GM12892 (cell line): ENCODE measurements around the gene OSBP.

Experiments
- POLR2AphosphoS5 ChIP-seq: IDR thresholded peaks from 2 replicates; pipeline ENCODE4 v1.6.1; 2011; ENCODE audit warnings: low read depth, low read length, control low read depth
- TAF1 ChIP-seq: IDR thresholded peaks from 2 replicates; pipeline ENCODE4 v1.6.1; 2011; ENCODE audit warnings: low read depth, mild to moderate bottlenecking, control low read depth, low read length, borderline replicate concordance

DNA sequence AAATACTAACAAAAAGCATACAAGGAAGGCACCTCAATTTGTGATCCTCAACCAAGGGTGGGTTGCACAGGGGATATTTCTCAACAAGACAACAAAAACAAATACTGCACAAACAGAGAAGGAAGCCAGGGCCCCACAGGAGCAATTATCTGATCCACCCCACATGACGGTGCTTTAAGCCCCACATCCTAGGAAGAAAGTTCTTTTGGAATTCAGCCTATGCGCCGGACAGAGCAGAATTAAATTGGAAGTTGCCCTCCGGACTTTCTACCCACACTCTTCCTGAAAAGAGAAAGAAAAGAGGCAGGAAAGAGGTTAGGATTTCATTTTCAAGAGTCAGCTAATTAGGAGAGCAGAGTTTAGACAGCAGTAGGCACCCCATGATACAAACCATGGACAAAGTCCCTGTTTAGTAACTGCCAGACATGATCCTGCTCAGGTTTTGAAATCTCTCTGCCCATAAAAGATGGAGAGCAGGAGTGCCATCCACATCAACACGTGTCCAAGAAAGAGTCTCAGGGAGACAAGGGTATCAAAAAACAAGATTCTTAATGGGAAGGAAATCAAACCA, 40.6 kb downstream of the OSBP start:
- TF ChIP-seq POLR2AphosphoS5 (no peak), TAF1 (no peak)
